PC-3 (cell line): ENCODE data around the gene WDFY1. TPM values are rescaled to one million over a fixed set of nuclear protein-coding genes. Genes with fewer than 3 reads are reported as not detected.

Experiments
- ATAC-seq: fragments of 200-7000 bp; cut with Tn5 transposase; 2 replicates; pipeline ENCODE4 v1.9.1; 2020; ENCODE audit warnings: mild to moderate bottlenecking, moderate library complexity
- Bru-seq: library from RNA; stranded (reverse); fragments of 400-500 nt; gene quantifications from one replicate; lab custom pipeline; 2021; lab: Mats Ljungman, UMichigan
- BruChase-seq, 2 experiments: library from RNA; stranded (reverse); fragments of 400-500 nt; gene quantifications; one replicate each; lab custom pipeline; 2021; lab: Mats Ljungman, UMichigan
- BruUV-seq: library from RNA; stranded (reverse); fragments of 400-500 nt; replicated peaks from 2 replicates; lab custom pipeline; 2021; lab: Mats Ljungman, UMichigan
- CTCF ChIA-PET: fragments of 300-600 bp; sonication (Branson Sonifier 250); formaldehyde crosslinking; loops from one replicate; lab custom pipeline; 2022; ENCODE audit warnings: antibody characterized with exemption; lab: Charles Lee
- POLR2A ChIA-PET: fragments of 300-600 bp; sonication (Branson Sonifier 250); formaldehyde crosslinking; loops from one replicate; lab custom pipeline; 2022; ENCODE audit warnings: antibody characterized with exemption; ENCODE audit not compliant: unreplicated experiment; lab: Charles Lee
- DNase-seq: peaks from one replicate; pipeline ENCODE4 v3.0.0-alpha.2; 2015
- H2AFZ ChIP-seq: fragments of 300-600 bp; sonication (generic); 2 replicates; pipeline ENCODE4 v1.6.0; 2016; ENCODE audit warnings: antibody characterized with exemption, low read length
- H3F3A ChIP-seq: fragments of 300-600 bp; sonication (generic); one replicate; pipeline ENCODE4 v1.6.0; 2017; ENCODE audit warnings: antibody characterized with exemption, low read length, control low read depth, mild to moderate bottlenecking; ENCODE audit not compliant: unreplicated experiment
- H3K27ac ChIP-seq: fragments of 300-600 bp; sonication (generic); 2 replicates; pipeline ENCODE4 v1.5.1; 2016; ENCODE audit warnings: mild to moderate bottlenecking, low read length
- H3K27me3 ChIP-seq: fragments of 300-600 bp; sonication (generic); 2 replicates; pipeline ENCODE4 v1.6.1; 2016; ENCODE audit warnings: low read length, mixed read lengths
- H3K36me3 ChIP-seq: fragments of 300-600 bp; sonication (generic); 2 replicates; pipeline ENCODE4 v1.6.1; 2016; ENCODE audit warnings: low read depth, mixed run types, low read length, mixed read lengths
- H3K4me1 ChIP-seq: fragments of 300-600 bp; sonication (generic); 2 replicates; pipeline ENCODE4 v1.5.1; 2016; ENCODE audit warnings: low read length; ENCODE audit not compliant: insufficient read depth
- H3K4me2 ChIP-seq: fragments of 300-600 bp; sonication (generic); 2 replicates; pipeline ENCODE4 v1.6.0; 2016; ENCODE audit warnings: low read length
- H3K4me3 ChIP-seq: fragments of 300-600 bp; sonication (generic); 2 replicates; pipeline ENCODE4 v1.5.1; 2016; ENCODE audit warnings: mild to moderate bottlenecking, low read length, mixed read lengths
- H3K79me2 ChIP-seq: fragments of 300-600 bp; sonication (generic); 2 replicates; pipeline ENCODE4 v1.6.1; 2017; ENCODE audit warnings: low read length, mixed read lengths
- H3K9ac ChIP-seq: fragments of 300-600 bp; sonication (generic); 2 replicates; pipeline ENCODE4 v1.6.0; 2016; ENCODE audit warnings: mild to moderate bottlenecking, low read length
- H3K9me2 ChIP-seq: fragments of 300-600 bp; sonication (generic); replicated peaks from 2 replicates; pipeline ENCODE4 v1.6.1; 2016; ENCODE audit warnings: mixed run types, low read length, mixed read lengths
- H3K9me3 ChIP-seq: fragments of 300-600 bp; sonication (generic); 2 replicates; pipeline ENCODE4 v1.6.1; 2016; ENCODE audit warnings: low read length, mixed read lengths
- H4K20me1 ChIP-seq: fragments of 300-600 bp; sonication (generic); 2 replicates; pipeline ENCODE4 v1.6.1; 2016; ENCODE audit warnings: low read length, mixed read lengths
- CTCF ChIP-seq: fragments of 300-600 bp; sonication (generic); conservative IDR thresholded peaks from 2 replicates; pipeline ENCODE4 v1.5.1; 2017; ENCODE audit warnings: antibody characterized with exemption, low read depth, mild to moderate bottlenecking, low read length
- EZH2 ChIP-seq: fragments of 300-600 bp; sonication (generic); IDR thresholded peaks from one replicate; pipeline ENCODE4 v1.6.1; 2017; ENCODE audit warnings: antibody characterized with exemption, mild to moderate bottlenecking, low read length; ENCODE audit not compliant: unreplicated experiment
- EZH2phosphoT487 ChIP-seq: fragments of 300-600 bp; sonication (generic); IDR thresholded peaks from 2 replicates; pipeline ENCODE4 v1.6.1; 2018; ENCODE audit warnings: mild to moderate bottlenecking, antibody characterized with exemption, low read length, borderline replicate concordance
- intact Hi-C: fragments of 100-400 bp; cut with micrococcal nuclease; formaldehyde crosslinking; loops from 2 replicates; pipeline ENCODE4 v1.9.0; 2023
- long read RNA-seq: library from polyadenylated mRNA; unstranded; transcript quantifications from one replicate; pipeline ENCODE4 v2.0.0, GENCODE V29; 2021; ENCODE audit not compliant: unreplicated experiment
- total RNA-seq: library from RNA; depleted of rRNA; stranded (reverse); fragments of >200 nt; gene quantifications from 2 replicates; pipeline ENCODE4 v1.2.3, GENCODE V29; 2014; rRNA removed

WDFY1 gene
- total RNA-seq (44.9 and 47.7 TPM in 2 replicates), Bru-seq, nascent RNA (percentile 85 among the genes with signal in this experiment), BruChase-seq, experiment 1, labeled RNA remaining after a 6-hour chase (percentile 80 among the genes with signal in this experiment), BruChase-seq, experiment 2, labeled RNA remaining after a 2-hour chase (percentile 80 among the genes with signal in this experiment)
- long read RNA-seq, full-length matches to known transcripts, result 74 of 107 reads
- long read RNA-seq, partial matches to known transcripts, result 2 of 107 reads
- long read RNA-seq, other reads (novel, unspliced or antisense), result 31 of 107 reads

GRCh38 chr2:223944703-223945531, at the start of gene WDFY1:
WDFY1 (minus strand) TSS chr2:223945335; CDS start chr2:223945284, 51 bp downstream.
- peak within 1 kb of the TSS; percentile 88 for H3K4me2 ChIP-seq
- 0 out of 2 replicates have a peak, but pooled peaks cover 6% of the 10 kb centered on the region for H4K20me1 ChIP-seq
- H3K27me3 ChIP-seq, result no peaks in the 10 kb centered on the region
- H3K9ac ChIP-seq, result peak within 1 kb of the TSS; percentile 94
- ChIA-PET POLR2A (no interaction called here), CTCF (no interaction called here)
- H3K27ac ChIP-seq, result peak within 1 kb of the TSS; percentile 75
- peak within 1 kb of the TSS; percentile 90 for H2AFZ ChIP-seq
- no peaks in the 10 kb centered on the region for H3K9me3 ChIP-seq
- ATAC-seq, result peak; percentile 66
- BruUV-seq, result no TSS peak
- 0 out of 2 replicates have a peak, but pooled peaks cover 4% of the 10 kb centered on the region for H3K36me3 ChIP-seq
- no peak for TF ChIP-seq EZH2
- no peak for TF ChIP-seq CTCF
- no peak for TF ChIP-seq EZH2phosphoT487
- no peaks in the 10 kb centered on the region for H3K9me2 ChIP-seq
- DNase-seq, result peak; percentile 84
- intact Hi-C loops, result loop anchor here (1.0 to 10.0 kb wide), 3 partner anchors 12 to 110 kb away; partner anchors contain the start of genes AP1S3 and MRPL44
- peaks cover 58% of the 10 kb centered on the region for H3K79me2 ChIP-seq
- H3K4me1 ChIP-seq, result peaks cover 23% of the 10 kb centered on the region
- H3K4me3 ChIP-seq, result peak within 1 kb of the TSS; percentile 92
- H3F3A ChIP-seq, result peaks cover 4% of the 10 kb centered on the region

- H3K27ac ChIP-seq, result no peak overlapping the region
- H3K4me1 ChIP-seq, result peaks cover 6% of the 10 kb centered on the region; the same call in 1 of the 2 replicates
- intact Hi-C loops, result loop anchor here (2.0 to 5.0 kb wide), 2 partner anchors 90 to 373 kb away; no protein-coding TSS in a partner anchor
- ATAC-seq (no peak), DNase-seq (no peak)
- TF ChIP-seq EZH2 (no peak), CTCF (no peak), EZH2phosphoT487 (no peak)
- H3K4me2 ChIP-seq, result no peak overlapping the region
- H3K36me3 ChIP-seq, result no peaks in the 10 kb centered on the region
- no peak overlapping the region for H3K4me3 ChIP-seq
- H3F3A ChIP-seq, result no peaks in the 10 kb centered on the region
- H3K9ac ChIP-seq, result no peak overlapping the region
- H3K9me3 ChIP-seq, result no peaks in the 10 kb centered on the region
- CTCF ChIA-PET, result interaction anchor here (1.5 kb wide), 1 partner anchor 290 kb away, joined by 10 read pairs; no protein-coding TSS in a partner anchor
- POLR2A ChIA-PET, result no interaction called here
- no TSS peak for BruUV-seq
- H3K9me2 ChIP-seq, result no peaks in the 10 kb centered on the region
- no peaks in the 10 kb centered on the region for H3K79me2 ChIP-seq
- H2AFZ ChIP-seq, result no peak overlapping the region
- no peaks in the 10 kb centered on the region for H3K27me3 ChIP-seq
- H4K20me1 ChIP-seq, result no peaks in the 10 kb centered on the region
Measured at GRCh38 chr2:223994562-223995162, 49.5 kb upstream of the WDFY1 start.
